Natural killer cell (primary cell): ENCODE measurements around the gene PSORS1C1. TPM values are rescaled to one million over a fixed set of nuclear protein-coding genes. Genes with fewer than 3 reads are reported as not detected.

ENCODE experiments used
- ATAC-seq, 3 donors: fragments of 150-1000 bp in 2 of 3; fragments of 200-7000 bp in 1 of 3; cut with Tn5 transposase; 1 replicate in 1 of 3; 2 replicates in 2 of 3; pipeline ENCODE4 v1.10.0; 2021; ENCODE audit warnings: mild to moderate bottlenecking in 2 of 3, moderate library complexity in 2 of 3
- DNase-seq, 2 donors: peaks; one replicate each; pipeline versions ENCODE4 v3.0.0 to v3.0.0-alpha.2; 2013 to 2021; ENCODE audit warnings: mixed read lengths in 1 of 2
- H3K27ac ChIP-seq: one replicate; pipeline ENCODE4 v1.5.1; 2013; ENCODE audit warnings: mild to moderate bottlenecking, low read length
- H3K27me3 ChIP-seq: one replicate; pipeline ENCODE4 v1.6.1; 2013; ENCODE audit warnings: low read length; ENCODE audit not compliant: control insufficient read depth, insufficient read depth
- H3K36me3 ChIP-seq: one replicate; pipeline ENCODE4 v1.6.1; 2013; ENCODE audit warnings: low read length; ENCODE audit not compliant: control insufficient read depth, insufficient read depth
- H3K4me1 ChIP-seq: one replicate; pipeline ENCODE4 v1.6.1; 2013; ENCODE audit warnings: low read length; ENCODE audit not compliant: control insufficient read depth, insufficient read depth
- H3K4me3 ChIP-seq: one replicate; pipeline ENCODE4 v1.5.1; 2013; ENCODE audit warnings: low read length
- H3K9me3 ChIP-seq: one replicate; pipeline ENCODE4 v1.6.1; 2013; ENCODE audit warnings: low read length; ENCODE audit not compliant: control insufficient read depth, insufficient read depth
- H3K27ac Mint-ChIP-seq, 2 donors: one replicate each; pipeline ENCODE4 v1.8.0; 2022; ENCODE audit warnings: mild to moderate bottlenecking in 2 of 2, mixed read lengths in 2 of 2, moderate library complexity in 1 of 2
- H3K27me3 Mint-ChIP-seq, 2 donors: one replicate each; pipeline ENCODE4 v1.8.0; 2022; ENCODE audit warnings: low read depth in 2 of 2, mixed read lengths in 2 of 2
- H3K36me3 Mint-ChIP-seq: one replicate; pipeline ENCODE4 v1.8.0; 2022; ENCODE audit warnings: mixed read lengths
- H3K4me1 Mint-ChIP-seq, 2 donors: one replicate each; pipeline ENCODE4 v1.8.0; 2022; ENCODE audit warnings: mixed read lengths in 2 of 2
- H3K4me3 Mint-ChIP-seq: one replicate; pipeline ENCODE4 v1.8.0; 2022; ENCODE audit warnings: mild to moderate bottlenecking, moderate library complexity, mixed read lengths
- H3K9me3 Mint-ChIP-seq, 2 donors: one replicate each; pipeline ENCODE4 v1.8.0; 2022; ENCODE audit warnings: mixed read lengths in 2 of 2
- CTCF ChIP-seq: fragments of 200-600 bp; IDR thresholded peaks from one replicate; pipeline ENCODE4 v1.8.0; 2022; ENCODE audit warnings: antibody characterized with exemption
- WGBS: methylation state at CpG from one replicate; pipeline ENCODE4 v1.1.7; 2013; ENCODE audit warnings: missing lambda C conversion rate; ENCODE audit not compliant: insufficient coverage; 5-methylcytosine and 5-hydroxymethylcytosine counted together
- intact Hi-C: fragments of 100-400 bp; cut with micrococcal nuclease; formaldehyde crosslinking; loops from one replicate; pipeline ENCODE4 v1.14.2; 2022
- total RNA-seq, 4 donors: library from RNA; stranded (reverse); fragments of 120-200 nt in 1 of 4; gene quantifications; one replicate each; pipeline versions ENCODE4 v1.2.3 to v1.2.4, GENCODE V29; 2013 to 2022

The PSORS1C1 gene
- total RNA-seq, 3 donors from 2014 or later (not counting 1 experiment from before 2014, with no cell fraction given), result not detected

GRCh38 chr6:31090275-31090972 is 24.2 kb upstream of the PSORS1C1 start:
- intact Hi-C loops, result no loop called here
- DNase-seq (no peak), ATAC-seq (no peak)
- no peak overlapping the region for H3K27ac Mint-ChIP-seq
- 100% methylated on average over 1 of the region's 3 CpGs for WGBS
- no peaks in the 10 kb centered on the region for H3K9me3 Mint-ChIP-seq
- no peaks in the 10 kb centered on the region for H3K36me3 ChIP-seq
- H3K36me3 Mint-ChIP-seq, result no peaks in the 10 kb centered on the region
- H3K27me3 ChIP-seq, result peaks cover 5% of the 10 kb centered on the region
- H3K4me3 ChIP-seq, result no peak overlapping the region
- H3K27me3 Mint-ChIP-seq, result peaks cover 2 to 12% of the 10 kb centered on the region in 2 donors
- H3K4me3 Mint-ChIP-seq, result no peak overlapping the region
- no peak overlapping the region for H3K27ac ChIP-seq
- H3K4me1 Mint-ChIP-seq, result peaks cover 16 to 23% of the 10 kb centered on the region in 2 donors
- H3K9me3 ChIP-seq, result no peaks in the 10 kb centered on the region
- H3K4me1 ChIP-seq, result peaks cover 18% of the 10 kb centered on the region
- TF ChIP-seq CTCF, result no peak

DNA sequence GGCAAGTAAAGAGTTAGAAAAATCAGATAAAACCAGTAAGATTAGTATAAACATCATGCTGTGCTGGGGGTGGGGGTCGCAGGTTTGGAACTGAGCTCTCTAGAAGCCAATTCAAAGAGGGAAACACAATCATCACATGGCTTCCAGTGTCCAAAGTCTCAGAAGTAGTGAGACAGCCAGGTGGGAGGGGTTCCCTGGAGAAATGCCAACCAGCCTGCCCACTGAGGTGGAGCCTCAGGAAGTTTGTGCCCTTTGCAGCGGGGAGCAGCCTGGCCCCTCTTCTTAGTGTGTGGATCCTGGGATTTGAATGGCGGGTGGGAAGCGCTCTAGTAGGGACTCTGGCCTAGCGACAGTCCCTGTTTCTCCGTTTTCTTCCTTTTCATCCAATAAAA is 23.6 kb upstream of the PSORS1C1 start:
- Histone ChIP-seq H3K27ac (no peak overlapping the region), H3K36me3 (no peaks in the 10 kb centered on the region), H3K27me3 (peaks cover 5% of the 10 kb centered on the region), H3K4me1 (peaks cover 18% of the 10 kb centered on the region), H3K9me3 (no peaks in the 10 kb centered on the region), H3K4me3 (no peak overlapping the region)
- TF ChIP-seq CTCF, result no peak
- no peak for DNase-seq
- intact Hi-C loops, result no loop called here
- Mint-ChIP-seq H3K4me3 (no peak overlapping the region), H3K36me3 (no peaks in the 10 kb centered on the region), H3K27ac (no peak overlapping the region), H3K27me3 (peaks cover 4 to 12% of the 10 kb centered on the region in 2 donors), H3K4me1 (peaks cover 16 to 23% of the 10 kb centered on the region in 2 donors), H3K9me3 (no peaks in the 10 kb centered on the region)
- 91% methylated on average over 6 of the region's 6 CpGs for WGBS
- no peak for ATAC-seq

DNA sequence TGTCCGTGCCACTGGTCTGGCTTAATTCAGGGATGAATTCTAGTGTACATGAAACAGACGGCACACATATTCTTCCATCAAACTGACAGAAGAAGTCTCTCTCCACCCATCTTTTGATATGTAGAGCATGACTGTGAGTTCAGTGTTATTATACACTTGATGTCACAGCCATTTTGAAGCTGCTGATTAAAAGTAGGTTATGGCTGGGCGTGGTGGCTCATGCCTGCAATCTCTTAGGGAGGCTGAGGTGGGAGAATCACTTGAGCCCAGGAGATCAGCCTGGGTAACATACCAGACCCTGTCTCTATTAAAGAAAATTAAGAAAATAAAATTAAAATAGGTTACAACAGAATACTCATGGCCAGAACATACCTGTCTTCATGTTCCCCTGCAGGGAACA is 22.9 kb upstream of the PSORS1C1 start:
- no peak overlapping the region for H3K27ac Mint-ChIP-seq
- H3K4me1 Mint-ChIP-seq, result peaks cover 16 to 23% of the 10 kb centered on the region in 2 donors
- DNase-seq (no peak), ATAC-seq (no peak)
- Histone ChIP-seq H3K9me3 (no peaks in the 10 kb centered on the region), H3K4me3 (no peak overlapping the region), H3K36me3 (no peaks in the 10 kb centered on the region), H3K27me3 (peaks cover 5% of the 10 kb centered on the region), H3K27ac (no peak overlapping the region), H3K4me1 (peaks cover 18% of the 10 kb centered on the region)
- intact Hi-C loops, result no loop called here
- H3K9me3 Mint-ChIP-seq, result no peaks in the 10 kb centered on the region
- TF ChIP-seq CTCF, result no peak
- no peak overlapping the region for H3K4me3 Mint-ChIP-seq
- WGBS, result 44% methylated on average over 2 of the region's 3 CpGs
- H3K27me3 Mint-ChIP-seq, result peaks cover 8 to 11% of the 10 kb centered on the region in 2 donors
- no peaks in the 10 kb centered on the region for H3K36me3 Mint-ChIP-seq

GRCh38 chr6:31092238-31092637 is 22.4 kb upstream of the PSORS1C1 start:
- Histone ChIP-seq H3K27ac (no peak overlapping the region), H3K27me3 (no peaks in the 10 kb centered on the region), H3K4me1 (peaks cover 18% of the 10 kb centered on the region), H3K9me3 (no peaks in the 10 kb centered on the region), H3K4me3 (no peak overlapping the region), H3K36me3 (no peaks in the 10 kb centered on the region)
- Mint-ChIP-seq H3K27ac (no peak overlapping the region), H3K9me3 (no peaks in the 10 kb centered on the region), H3K36me3 (no peaks in the 10 kb centered on the region), H3K4me1 (peaks cover 16 to 20% of the 10 kb centered on the region in 2 donors), H3K27me3 (peaks cover 5 to 6% of the 10 kb centered on the region in 2 donors), H3K4me3 (no peak overlapping the region)
- WGBS, result 100% methylated on average over 2 of the region's 2 CpGs
- intact Hi-C loops, result no loop called here
- no peak for DNase-seq
- ATAC-seq, result no peak
- TF ChIP-seq CTCF, result no peak
